ENCODE data around the gene MYOM3.
"Not testable (repeated sequence)": the region's sequence is repeated elsewhere in the genome, so short reads cannot be mapped to it uniquely, and the experiment has no call there.

Gene MYOM3

DNA sequence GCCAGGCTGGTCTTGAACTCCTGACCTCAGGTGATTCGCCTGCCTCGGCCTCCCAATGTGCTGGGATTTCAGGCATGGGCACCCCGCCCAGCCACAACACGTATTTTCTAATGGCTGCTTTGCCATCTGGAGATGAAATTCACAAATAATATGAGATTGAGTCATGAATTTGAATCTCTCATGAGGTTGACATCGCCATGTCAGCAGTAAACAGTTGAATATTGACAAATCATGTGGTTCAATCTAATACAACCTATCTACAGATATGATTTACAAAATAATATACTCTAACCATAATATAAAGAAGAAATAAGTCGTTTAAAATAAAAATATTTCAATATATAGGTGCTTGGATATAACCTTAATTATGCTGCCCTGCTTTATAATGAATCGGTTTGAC, 42.1 kb downstream of the MYOM3 start:
- no peak for DNase-seq

DNA sequence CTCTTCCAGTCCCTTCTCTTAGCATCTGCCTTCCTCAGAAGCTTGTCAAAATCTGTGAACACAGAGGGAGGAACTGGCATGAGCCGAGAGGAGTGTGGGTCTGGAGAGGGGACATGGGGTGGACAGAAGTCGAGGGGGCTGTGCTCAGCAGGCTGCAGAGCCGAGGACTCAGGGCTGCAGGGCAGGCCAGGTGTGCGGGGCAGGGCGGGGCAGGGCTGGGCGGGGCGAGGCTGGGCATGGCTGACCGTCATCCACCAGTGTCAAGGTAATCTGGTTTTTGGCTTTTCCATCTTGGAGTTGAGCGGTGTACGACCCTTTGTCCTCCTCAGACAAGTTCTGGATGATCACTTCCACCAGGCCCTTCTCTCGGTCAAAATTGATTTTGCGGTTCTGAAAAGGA, 44.0 kb downstream of the MYOM3 start:
- DNase-seq: no peak

DNA sequence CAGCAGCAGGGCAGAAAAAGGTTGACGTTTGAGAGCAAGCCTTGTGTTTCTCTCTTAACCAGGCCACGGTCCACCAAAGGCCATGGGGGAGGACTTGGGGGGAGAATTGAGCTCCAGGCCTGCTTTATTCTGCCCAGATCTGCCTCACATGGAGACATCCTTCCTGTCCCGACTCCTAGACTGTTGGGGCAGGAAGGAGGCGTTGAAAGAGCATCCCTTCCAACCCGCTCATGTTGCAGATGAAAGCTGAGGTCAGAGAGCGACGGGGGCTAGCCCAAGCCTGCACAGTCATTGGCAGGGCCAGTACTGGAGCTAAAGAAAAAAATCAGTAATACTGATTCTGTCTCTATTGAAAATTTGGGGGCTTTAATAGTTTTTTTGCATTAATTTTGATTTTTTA, 46.6 kb downstream of the MYOM3 start:
- no peak for DNase-seq

GRCh38 chr1:24062221-24062620, 49.7 kb downstream of the MYOM3 start:
- no peak for DNase-seq

GRCh38 chr1:24060482-24060881, 51.5 kb downstream of the MYOM3 start:
- DNase-seq: no peak

DNA sequence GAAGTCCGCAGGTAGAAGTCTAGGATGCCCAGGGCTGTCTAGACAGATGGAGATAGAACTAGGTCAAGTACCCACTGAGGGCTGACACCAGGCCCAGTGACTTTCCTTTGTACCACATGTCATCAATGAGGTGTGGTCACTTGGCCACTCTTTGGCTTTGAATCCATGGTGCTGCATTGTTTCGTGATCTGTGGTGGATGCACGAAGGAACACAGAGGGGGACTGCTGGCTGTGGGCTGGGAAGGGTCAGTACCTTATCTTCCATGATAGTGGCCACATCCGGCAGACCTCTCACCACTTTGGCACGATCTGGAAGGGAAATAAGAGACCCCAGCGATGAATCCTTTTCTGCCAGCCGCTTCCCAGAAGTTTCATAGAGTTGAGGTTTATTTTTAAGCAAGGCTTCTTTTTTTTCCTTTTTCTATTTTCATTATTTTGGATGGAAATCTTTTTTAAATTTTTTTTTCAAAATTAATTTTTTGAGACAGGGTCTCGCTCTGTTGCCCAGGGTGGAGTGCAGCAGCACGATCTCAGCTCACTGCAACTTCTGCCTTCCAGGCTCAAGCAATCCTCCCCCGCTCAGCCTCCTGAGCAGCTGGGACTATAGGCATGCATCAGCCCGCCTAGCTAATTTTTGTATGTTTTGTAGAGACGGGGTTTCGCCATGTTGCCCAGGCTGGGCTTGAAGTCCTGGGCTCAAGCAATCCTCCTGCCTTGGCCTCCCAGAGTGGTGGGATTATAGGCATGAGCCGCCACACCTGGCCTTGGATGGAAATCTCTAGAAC, 53.1 kb downstream of the MYOM3 start:
- DNase-seq: no peak

DNA sequence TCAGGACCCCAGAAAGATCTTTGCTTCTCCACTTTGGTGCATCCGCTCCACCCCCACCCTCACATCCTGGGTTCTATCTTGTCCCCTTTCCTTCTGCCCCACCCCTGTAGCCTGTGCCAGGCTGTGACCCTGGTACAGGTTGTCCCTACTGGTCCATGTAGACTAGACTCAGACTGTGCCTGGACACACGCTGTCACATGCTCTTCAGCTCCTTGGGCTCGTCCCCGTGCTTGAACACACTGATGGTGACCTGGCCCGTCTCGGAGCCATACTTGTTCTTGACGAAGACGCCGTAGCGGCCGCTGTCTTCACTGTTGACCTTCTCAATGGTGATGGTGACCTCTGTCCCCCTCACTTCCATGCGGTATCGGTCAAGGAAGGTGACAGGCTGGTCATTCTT, 54.8 kb downstream of the MYOM3 start:
- DNase-seq: no peak

DNA sequence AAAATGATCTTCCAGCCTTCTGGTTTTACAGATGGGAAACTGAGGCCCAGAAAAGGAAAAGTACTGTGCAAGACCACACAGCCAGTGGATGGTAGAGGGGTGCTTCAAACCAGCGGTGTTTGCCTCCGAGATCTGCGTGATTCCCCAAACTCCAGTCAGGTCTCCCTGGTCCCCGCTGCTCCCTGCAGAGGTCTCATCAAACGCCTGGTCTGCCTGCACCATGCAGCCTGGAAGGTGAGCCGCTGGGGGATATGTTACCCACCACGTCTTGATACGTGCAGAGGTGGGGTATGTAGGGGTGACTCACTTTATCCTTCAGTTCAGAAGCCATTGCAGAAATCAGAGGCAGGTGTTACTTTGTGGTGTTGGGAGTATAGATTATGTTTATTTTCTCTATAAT, 56.3 kb downstream of the MYOM3 start:
- no peak for DNase-seq

DNA sequence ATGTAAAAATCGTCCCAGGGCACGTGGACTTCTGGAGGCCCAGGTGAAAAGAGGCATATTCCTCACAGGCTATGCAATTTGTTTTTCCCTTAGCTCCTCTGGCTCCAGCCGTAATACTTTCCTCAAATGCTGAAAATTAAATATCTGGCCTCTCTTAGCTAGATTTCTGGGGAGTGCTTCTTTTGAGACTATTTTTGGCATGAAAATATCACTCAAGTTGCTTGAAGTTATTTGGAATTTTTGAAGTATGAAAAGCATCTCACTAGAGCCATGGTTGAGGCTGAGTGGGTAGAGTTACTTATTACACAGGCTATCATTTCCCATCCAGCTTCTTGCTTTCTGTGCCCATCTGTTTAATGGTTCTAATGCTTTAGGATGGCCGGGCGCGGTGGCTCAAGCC, 59.7 kb downstream of the MYOM3 start:
- DNase-seq: no peak

- DNase-seq: no peak
These were observed 60.6 kb downstream of the MYOM3 start for GRCh38 chr1:24051206-24051945.

DNA sequence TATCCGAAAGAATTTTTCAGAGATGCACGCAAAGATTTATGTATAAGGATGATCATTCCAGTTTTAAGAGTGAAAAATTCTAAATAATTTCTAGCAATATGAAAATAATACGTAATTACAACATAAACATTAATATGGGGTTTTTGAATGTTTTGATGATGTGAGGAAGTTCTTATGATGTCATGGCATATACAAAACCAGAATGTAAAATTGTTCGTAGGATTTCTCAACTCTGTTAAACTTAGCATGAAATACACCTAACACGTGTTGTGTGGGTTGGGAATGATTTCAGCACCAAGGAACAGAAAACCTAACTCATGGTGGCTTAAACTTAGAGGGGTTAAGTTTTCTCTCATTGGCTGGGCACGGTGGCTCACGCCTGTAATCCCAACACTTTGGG, 62.2 kb downstream of the MYOM3 start:
- DNase-seq: no peak

- not testable (repeated sequence) for DNase-seq
These were observed 63.0 kb downstream of the MYOM3 start for GRCh38 chr1:24048894-24049293.

- no peak for DNase-seq
These were observed 63.6 kb downstream of the MYOM3 start for GRCh38 chr1:24048205-24048869.

- DNase-seq: peak in 1 of 2 experiments; percentile 33
These were observed 64.8 kb downstream of the MYOM3 start for GRCh38 chr1:24047110-24047477.

GRCh38 chr1:24045771-24046170, 66.2 kb downstream of the MYOM3 start:
- DNase-seq: no peak

DNA sequence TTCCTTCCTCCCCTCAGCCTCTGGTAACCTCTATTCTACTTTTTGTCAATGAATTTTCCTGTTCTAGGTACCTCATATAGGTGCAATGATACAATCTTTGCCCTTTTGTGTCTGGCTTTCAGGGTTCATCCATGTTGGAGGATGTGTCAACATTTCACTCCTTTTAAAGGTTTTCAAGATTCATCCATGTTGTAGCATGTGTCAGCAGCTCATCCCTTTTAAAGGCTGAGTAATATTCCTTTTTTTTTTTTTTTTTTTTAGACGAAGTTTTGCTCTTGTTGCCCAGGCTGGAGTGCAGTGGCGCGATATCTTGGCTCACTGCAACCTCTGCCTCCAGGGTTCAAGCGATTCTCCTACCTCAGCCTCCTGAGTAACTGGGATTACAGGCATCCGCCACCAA, 67.3 kb downstream of the MYOM3 start:
- DNase-seq: not testable (repeated sequence)

- no peak for DNase-seq
These were observed 68.4 kb downstream of the MYOM3 start for GRCh38 chr1:24043345-24044032.

GRCh38 chr1:24042315-24042714, 69.6 kb downstream of the MYOM3 start:
- DNase-seq: no peak

- no peak for DNase-seq
These were observed 75.8 kb downstream of the MYOM3 start for GRCh38 chr1:24036088-24036487.

DNA sequence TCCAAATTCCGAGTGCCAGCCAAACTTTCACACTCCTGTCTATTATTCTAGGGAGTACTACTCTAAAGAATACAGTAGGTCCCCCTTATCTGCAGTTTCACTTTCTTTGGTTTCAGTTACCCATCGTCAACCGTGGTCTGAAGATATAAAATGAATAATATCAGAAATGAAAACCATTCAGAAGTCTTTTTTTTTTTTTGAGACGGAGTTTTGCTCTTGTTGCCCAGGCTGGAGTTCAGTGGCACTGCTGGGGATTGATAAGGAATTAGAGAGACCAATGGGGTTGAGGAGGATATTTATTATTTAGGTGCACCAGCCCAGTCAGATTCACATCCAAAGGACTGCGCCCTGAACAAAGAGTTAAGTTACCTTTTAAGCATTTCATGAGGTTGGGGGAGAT, 79.0 kb downstream of the MYOM3 start:
- no peak for DNase-seq

GRCh38 chr1:24030976-24031516, 80.9 kb downstream of the MYOM3 start:
- not testable (repeated sequence) for DNase-seq

- peak; percentile 28 to 51 for DNase-seq
These were observed 84.0 kb downstream of the MYOM3 start for GRCh38 chr1:24027838-24028468.
